ENCODE results near the gene ELMO2. TPM values are rescaled to one million over a fixed set of nuclear protein-coding genes. Genes with fewer than 3 reads are reported as not detected.

Gene ELMO2
- total RNA-seq, 1 experiment from 2014 or later: 40.0 TPM

DNA sequence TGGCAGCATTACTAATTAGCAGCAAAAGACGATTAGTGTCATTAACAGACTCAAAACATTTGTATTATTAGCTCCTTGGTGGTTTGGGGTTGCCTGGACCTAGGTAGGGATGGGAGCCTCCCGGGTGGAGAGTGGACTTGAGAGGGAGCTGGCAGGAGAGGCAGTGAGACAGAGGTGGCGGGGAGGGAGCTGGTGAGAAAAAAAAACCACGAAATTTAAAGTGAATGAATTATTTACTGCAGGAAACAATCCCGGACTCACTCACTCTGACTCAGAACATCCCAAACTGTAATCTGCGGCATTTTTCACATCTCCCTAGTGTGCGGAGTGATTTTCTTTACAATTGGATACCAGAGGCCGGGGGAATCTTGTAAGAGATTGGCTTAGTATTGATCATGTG is 83.8 kb downstream of the ELMO2 start:
- H3K27me3 ChIP-seq (replicated peaks): peaks cover 52% of the 10 kb centered on the region
- H3K36me3 ChIP-seq: no peaks in the 10 kb centered on the region
- no peak overlapping the region for H3K4me3 ChIP-seq
- no peaks in the 10 kb centered on the region for H3K4me1 ChIP-seq (replicated peaks)
- H3K9me3 ChIP-seq (replicated peaks): no peaks in the 10 kb centered on the region
- H3K27ac ChIP-seq: no peak overlapping the region
- DNase-seq (ENCODE audit: low read depth in 1 of 2, low spot score in 2 of 2): no peak

GRCh38 chr20:46317685-46318177 is 88.7 kb downstream of the ELMO2 start:
- Histone ChIP-seq H3K36me3 (no peaks in the 10 kb centered on the region), H3K27me3 (replicated peaks) (peaks cover 72% of the 10 kb centered on the region), H3K27ac (no peak overlapping the region), H3K4me1 (replicated peaks) (no peaks in the 10 kb centered on the region), H3K9me3 (replicated peaks) (no peaks in the 10 kb centered on the region), H3K4me3 (no peak overlapping the region)
- DNase-seq (ENCODE audit: low read depth in 1 of 2, low spot score in 2 of 2): no peak

GRCh38 chr20:46316984-46317684 is 89.3 kb downstream of the ELMO2 start:
- Histone ChIP-seq H3K36me3 (no peaks in the 10 kb centered on the region), H3K4me1 (replicated peaks) (no peaks in the 10 kb centered on the region), H3K4me3 (no peak overlapping the region), H3K9me3 (replicated peaks) (no peaks in the 10 kb centered on the region), H3K27ac (no peak overlapping the region), H3K27me3 (replicated peaks) (peaks cover 74% of the 10 kb centered on the region)
- no peak for DNase-seq (ENCODE audit: low read depth in 1 of 2, low spot score in 2 of 2)

Other genes starting within 250 kb of the ELMO2 start
- gene CDH22, start 98.1 kb downstream of the ELMO2 start, total RNA-seq (2014; rRNA removed; shearing (Covaris generic)): not detected in 2 replicates
- gene ZNF334, start 106.9 kb upstream of the ELMO2 start, total RNA-seq (2014; rRNA removed; shearing (Covaris generic)): 0.11 TPM in 1 of 2 replicates, not detected in the other
- not detected in 2 replicates for gene OCSTAMP, start 144.0 kb upstream of the ELMO2 start, total RNA-seq (2014; rRNA removed; shearing (Covaris generic))
- not detected in 2 replicates for gene SLC13A3, start 244.8 kb upstream of the ELMO2 start, total RNA-seq (2014; rRNA removed; shearing (Covaris generic))